Measurements from ENCODE around the gene SLC51B. TPM values are rescaled to one million over a fixed set of nuclear protein-coding genes. Genes with fewer than 3 reads are reported as not detected.

The SLC51B gene
- total RNA-seq: not detected in 2 replicates

DNA sequence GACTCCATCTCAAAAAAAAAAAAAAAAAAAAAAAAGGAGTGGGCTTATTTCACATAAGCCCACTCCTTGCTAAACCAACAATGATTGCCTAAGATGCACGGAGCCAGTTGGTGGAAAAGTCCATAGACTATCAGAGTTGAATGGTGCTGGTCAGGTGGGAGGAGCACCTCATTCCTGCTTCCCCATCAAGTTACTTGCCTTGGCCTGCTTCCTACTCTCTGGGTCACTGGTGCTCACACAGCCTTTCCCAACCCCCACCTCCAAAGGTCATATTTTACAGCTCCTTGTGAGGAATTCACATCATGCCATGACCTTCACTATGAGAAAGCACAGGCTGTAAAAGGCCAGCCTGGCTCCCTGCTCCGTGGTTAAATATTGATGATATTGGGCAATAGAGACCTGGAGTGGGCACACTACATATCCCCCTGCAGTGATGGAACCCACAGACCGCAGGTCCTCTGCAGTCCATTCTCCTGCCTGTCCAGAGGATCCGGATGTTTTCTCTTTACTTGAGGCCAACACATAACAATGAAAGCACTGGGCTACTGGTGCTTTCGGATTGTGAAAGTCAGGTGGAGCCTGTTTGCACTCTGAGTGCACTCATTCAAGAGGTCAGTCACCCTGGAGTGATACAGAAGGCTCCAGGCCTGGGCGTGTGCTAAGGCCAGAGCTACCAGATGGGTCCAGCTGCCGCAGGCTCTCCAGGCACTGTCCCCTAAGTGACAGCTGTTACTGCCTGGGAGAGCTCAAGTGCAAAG lies at the start of gene SLC51B:
TSS of gene SLC51B (plus strand) at position 664 of the 758 bp plus-strand sequence. CDS start 4,618 bp downstream, outside the sequence.

DNA sequence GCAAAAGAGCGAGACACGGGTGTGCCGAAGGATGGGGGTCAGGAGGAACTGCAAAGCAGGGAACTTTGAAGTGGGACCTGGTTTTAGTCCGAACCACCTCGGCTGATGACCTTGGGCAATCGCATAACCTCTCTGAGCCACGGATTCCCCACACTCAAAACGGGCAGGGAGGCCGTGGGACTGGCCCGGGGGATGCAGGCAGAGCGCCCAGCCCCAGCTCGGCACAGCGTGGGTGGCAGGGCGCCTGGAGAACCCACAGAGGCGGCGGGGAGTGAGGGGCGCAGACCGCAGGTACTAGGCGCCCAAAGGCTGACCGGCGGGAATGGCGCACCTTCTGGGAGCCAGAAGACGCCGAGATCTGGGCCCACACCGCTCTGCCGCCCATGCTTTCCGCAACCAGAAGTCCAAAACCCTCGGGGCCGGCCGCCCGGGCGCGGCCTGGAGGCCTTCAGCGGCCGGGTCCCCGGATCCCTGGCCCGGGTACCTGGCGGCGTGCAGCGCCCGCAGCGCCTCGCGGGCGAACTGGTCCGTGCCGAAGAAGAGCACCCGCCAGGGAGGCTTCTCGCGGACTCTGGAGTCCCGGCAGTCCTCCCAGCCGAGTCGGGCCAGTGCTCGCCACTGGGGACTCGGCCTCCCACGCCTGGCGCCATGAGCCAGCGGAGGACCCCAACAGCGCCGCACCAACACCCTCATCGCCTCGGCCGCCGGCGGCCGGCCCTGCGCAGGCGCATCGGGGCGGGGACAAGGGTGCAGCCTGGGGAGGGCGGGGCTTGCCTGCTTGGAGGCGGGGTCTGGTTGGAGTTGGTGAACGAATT lies 16.1 kb upstream of the SLC51B start, which contains the start of gene MTFMT:
TSS of gene MTFMT (minus strand) at position 719 of the 815 bp plus-strand sequence. CDS start at position 693, 26 bp downstream.

DNA sequence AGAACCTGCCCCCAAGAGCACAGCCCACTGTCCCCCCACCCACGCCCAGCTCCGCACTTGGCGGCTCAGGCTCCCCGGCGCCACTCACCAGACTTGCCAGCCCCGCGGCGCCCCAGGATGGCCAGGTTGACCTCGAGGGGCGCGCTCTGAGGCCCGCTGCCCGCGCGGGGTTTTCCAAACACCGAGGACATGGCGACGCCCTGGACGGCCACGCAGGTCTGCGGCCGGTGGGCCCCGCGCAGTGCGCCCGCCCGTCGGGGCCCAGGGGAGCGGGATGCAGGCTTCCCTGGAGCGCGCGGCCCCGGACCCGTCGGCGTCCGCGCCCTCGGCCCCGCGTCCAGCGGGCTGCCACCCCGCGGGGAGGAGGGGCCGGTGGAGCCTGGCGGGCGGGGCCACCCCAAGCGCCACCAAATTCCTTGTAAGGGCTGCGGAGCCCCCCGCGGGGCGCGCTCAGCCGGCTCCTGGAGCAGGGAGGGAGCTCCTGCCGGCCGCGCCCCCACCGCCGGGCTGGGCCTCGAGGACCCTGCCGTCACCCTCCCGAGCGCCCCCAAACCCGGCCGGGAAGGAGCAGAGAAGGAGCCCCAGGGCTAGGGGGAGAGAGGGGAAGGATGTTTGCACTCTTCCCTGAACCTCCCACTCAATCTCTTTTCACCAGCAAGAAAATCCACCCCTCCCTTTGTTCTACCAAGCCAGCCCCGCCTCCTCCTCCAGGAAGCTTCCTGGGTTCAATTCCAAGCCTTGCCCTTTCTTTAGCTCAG lies 22.6 kb downstream of the SLC51B start, which contains the start of gene RASL12:
TSS of gene RASL12 (minus strand) at position 347 of the 758 bp plus-strand sequence. CDS start at position 191, 156 bp downstream.

DNA sequence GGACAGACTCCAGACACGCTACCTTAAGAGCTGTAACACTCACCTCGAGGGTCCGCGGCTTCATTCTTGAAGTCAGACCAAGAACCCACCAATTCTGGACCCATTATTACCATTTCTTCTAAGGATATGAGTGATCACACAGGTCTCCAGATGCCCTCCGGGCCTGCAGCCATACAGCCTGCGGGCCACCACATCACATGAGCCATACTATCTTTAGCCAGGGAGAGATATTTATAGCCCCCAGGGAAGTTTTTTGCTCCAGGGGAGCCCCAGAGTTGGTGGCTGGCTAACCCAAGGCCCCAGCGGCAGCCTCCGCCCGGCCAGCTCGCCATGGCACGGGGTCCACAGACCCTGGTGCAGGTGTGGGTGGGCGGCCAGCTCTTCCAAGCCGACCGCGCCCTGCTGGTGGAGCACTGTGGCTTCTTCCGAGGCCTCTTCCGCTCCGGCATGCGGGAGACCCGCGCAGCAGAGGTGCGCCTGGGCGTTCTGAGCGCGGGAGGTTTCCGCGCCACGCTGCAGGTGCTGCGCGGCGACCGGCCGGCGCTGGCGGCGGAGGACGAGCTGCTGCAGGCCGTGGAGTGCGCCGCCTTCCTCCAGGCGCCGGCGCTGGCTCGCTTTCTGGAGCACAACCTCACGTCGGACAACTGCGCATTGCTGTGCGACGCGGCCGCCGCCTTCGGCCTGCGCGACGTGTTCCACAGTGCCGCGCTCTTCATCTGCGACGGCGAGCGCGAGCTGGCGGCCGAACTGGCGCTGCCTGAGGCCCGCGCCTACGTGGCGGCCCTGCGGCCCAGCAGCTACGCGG lies 31.5 kb downstream of the SLC51B start, which contains the start of gene KBTBD13:
TSS of gene KBTBD13 (plus strand) at position 261 of the 805 bp plus-strand sequence. CDS start at position 331, 70 bp downstream.

Other genes with a start within 250 kb of the SLC51B start
- 4.1 and 36.7 TPM in 2 replicates for gene PIF1, start 219.7 kb upstream of the SLC51B start, total RNA-seq
- 5.9 and 12.8 TPM in 2 replicates for gene PLEKHO2, start 203.5 kb upstream of the SLC51B start, total RNA-seq
- 0.65 and 0.76 TPM in 2 replicates for gene ANKDD1A, start 133.5 kb upstream of the SLC51B start, total RNA-seq
- 57.2 and 106 TPM in 2 replicates for gene SPG21, start 55.5 kb upstream of the SLC51B start, total RNA-seq
- 18.4 and 25.4 TPM in 2 replicates for gene MTFMT, start 15.7 kb upstream of the SLC51B start, total RNA-seq
- not detected in 2 replicates for gene RASL12, start 22.6 kb downstream of the SLC51B start, total RNA-seq
- not detected in 2 replicates for gene KBTBD13, start 31.4 kb downstream of the SLC51B start, total RNA-seq
- gene UBAP1L, start 69.8 kb downstream of the SLC51B start, total RNA-seq: 0.33 and 0.89 TPM in 2 replicates
- 9.9 TPM in 2 replicates for gene PDCD7, start 88.4 kb downstream of the SLC51B start, total RNA-seq
- 15.3 and 15.8 TPM in 2 replicates for gene CLPX, start 140.0 kb downstream of the SLC51B start, total RNA-seq
- 0.13 TPM in 1 of 2 replicates, not detected in the other for gene CILP, start 166.1 kb downstream of the SLC51B start, total RNA-seq
- 6.2 and 11.9 TPM in 2 replicates for gene PARP16, start 241.5 kb downstream of the SLC51B start, total RNA-seq